ENCODE results near the gene SNX8.

SNX8 gene

GRCh38 chr7:2202901-2203765 lies 111.1 kb downstream of the SNX8 start:
- no peak for DNase-seq (ENCODE audit: low read depth in 2 of 2)

GRCh38 chr7:2202361-2202761 lies 111.9 kb downstream of the SNX8 start:
- no peak for DNase-seq (ENCODE audit: low read depth in 2 of 2)

All from fibroblast of skin of left biceps (primary cell).